ENCODE results near the gene PAX2.

Gene PAX2

GRCh38 chr10:100784126-100784525 is 38.7 kb downstream of the PAX2 start:
- H3K4me3 ChIP-seq (ENCODE audit: low read length): no peak overlapping the region
- TF ChIP-seq CTCF (conservative IDR thresholded peaks at IDR 0.05; ENCODE audit: low read depth, low read length): no peak
- DNase-seq (ENCODE audit: low read depth): no peak

GRCh38 chr10:100786591-100786990 is 41.2 kb downstream of the PAX2 start:
- H3K4me3 ChIP-seq (ENCODE audit: low read length): no peak overlapping the region
- TF ChIP-seq CTCF (conservative IDR thresholded peaks at IDR 0.05; ENCODE audit: low read depth, low read length): no peak
- DNase-seq (ENCODE audit: low read depth): no peak

- TF ChIP-seq CTCF (conservative IDR thresholded peaks at IDR 0.05; ENCODE audit: low read depth, low read length): no peak
- no peak for DNase-seq (ENCODE audit: low read depth)
- H3K4me3 ChIP-seq (ENCODE audit: low read length): no peak overlapping the region
Observed at GRCh38 chr10:100788002-100788903, 42.9 kb downstream of the PAX2 start.

- H3K4me3 ChIP-seq (ENCODE audit: low read length): no peak overlapping the region
- DNase-seq (ENCODE audit: low read depth): no peak
- no peak for TF ChIP-seq CTCF (conservative IDR thresholded peaks at IDR 0.05; ENCODE audit: low read depth, low read length)
Observed at GRCh38 chr10:100790761-100791208, 45.4 kb downstream of the PAX2 start.

GRCh38 chr10:100791369-100792058 is 46.1 kb downstream of the PAX2 start:
- no peak overlapping the region for H3K4me3 ChIP-seq (ENCODE audit: low read length)
- DNase-seq (ENCODE audit: low read depth): no peak
- TF ChIP-seq CTCF (conservative IDR thresholded peaks at IDR 0.05; ENCODE audit: low read depth, low read length): no peak

GRCh38 chr10:100792574-100792973 is 47.2 kb downstream of the PAX2 start:
- DNase-seq (ENCODE audit: low read depth): no peak
- no peak overlapping the region for H3K4me3 ChIP-seq (ENCODE audit: low read length)
- TF ChIP-seq CTCF (conservative IDR thresholded peaks at IDR 0.05; ENCODE audit: low read depth, low read length): no peak

All from retinal pigment epithelial cell (primary cell).